AG10803 (cell line): ENCODE measurements around the gene GHR.

Source experiments
- DNase-seq: peaks from one replicate; pipeline ENCODE4 v3.0.0; 2010; ENCODE audit warnings: low read depth
- H3K4me3 ChIP-seq: 2 replicates; pipeline ENCODE4 v1.5.1; 2011; ENCODE audit warnings: mild to moderate bottlenecking, low read length, control low read depth
- CTCF ChIP-seq: conservative IDR thresholded peaks from 2 replicates; pipeline ENCODE4 v1.5.1; 2011; ENCODE audit warnings: mild to moderate bottlenecking, low read length, control low read depth, inconsistent platforms

GHR gene

GRCh38 chr5:42642006-42642405 is 218.8 kb downstream of the GHR start:
- no peak for TF ChIP-seq CTCF
- no peak for DNase-seq
- no peak overlapping the region for H3K4me3 ChIP-seq

DNA sequence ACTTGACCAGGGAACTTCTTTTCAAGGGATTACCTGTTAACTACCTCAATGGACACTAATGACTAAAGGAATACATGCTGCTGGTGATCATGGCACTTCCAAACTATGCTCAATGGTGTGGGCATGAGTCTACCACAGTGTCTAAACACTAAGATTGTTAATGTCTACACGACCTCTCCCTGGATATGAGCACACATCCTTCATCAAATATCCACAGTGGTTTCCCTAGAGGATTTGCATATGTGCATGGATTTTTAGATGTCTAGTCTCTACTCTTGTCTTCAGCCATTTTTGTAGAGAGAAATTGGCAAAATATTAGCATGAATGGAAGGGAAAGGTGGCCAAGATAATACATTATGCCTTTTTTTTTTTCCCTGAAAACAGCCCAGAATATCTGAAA is 220.1 kb downstream of the GHR start:
- H3K4me3 ChIP-seq = no peak overlapping the region
- no peak for TF ChIP-seq CTCF
- no peak for DNase-seq

GRCh38 chr5:42645138-42645537 is 221.9 kb downstream of the GHR start:
- TF ChIP-seq CTCF = no peak
- H3K4me3 ChIP-seq = no peak overlapping the region
- no peak for DNase-seq

DNA sequence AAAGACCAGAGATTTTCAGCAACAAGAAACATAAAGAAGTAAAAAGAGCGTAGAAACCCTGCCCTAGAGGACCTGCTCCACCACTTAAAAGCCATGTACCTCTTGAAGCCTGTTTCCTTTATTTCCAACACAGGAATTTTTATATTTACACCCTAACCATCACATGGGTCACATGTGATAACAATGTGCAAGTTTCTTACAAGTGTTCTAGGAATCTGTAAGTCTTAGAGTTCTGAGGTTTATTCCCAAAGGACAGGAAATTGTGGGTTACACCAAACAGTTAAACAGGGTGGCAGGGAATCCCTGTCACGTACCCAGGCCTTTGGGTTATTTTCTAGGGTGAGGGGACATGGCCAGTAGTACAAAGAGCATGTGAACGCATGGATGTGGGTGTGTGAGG is 224.8 kb downstream of the GHR start:
- TF ChIP-seq CTCF = no peak
- DNase-seq = no peak
- H3K4me3 ChIP-seq = no peak overlapping the region

DNA sequence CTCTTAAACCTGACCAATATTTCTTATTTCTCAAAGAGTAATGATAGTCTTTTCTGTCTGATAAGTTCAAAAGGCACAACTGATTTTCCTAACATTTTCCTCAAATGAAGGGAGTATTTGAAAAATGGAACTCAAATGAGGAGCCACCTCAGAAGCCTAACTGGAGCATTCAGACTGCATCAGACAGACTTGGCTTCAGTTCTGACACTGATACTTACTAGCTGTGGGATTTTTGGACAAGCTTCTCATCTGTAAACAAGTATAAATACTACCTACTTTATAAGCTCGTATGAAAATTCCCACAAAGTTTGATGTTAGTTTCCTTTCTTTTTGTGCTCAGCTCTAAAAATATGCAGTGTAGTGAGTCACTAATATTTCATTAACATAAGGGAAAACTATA is 225.7 kb downstream of the GHR start:
- DNase-seq = no peak
- H3K4me3 ChIP-seq = no peak overlapping the region
- no peak for TF ChIP-seq CTCF

GRCh38 chr5:42650084-42650483 is 226.8 kb downstream of the GHR start:
- no peak for DNase-seq
- no peak overlapping the region for H3K4me3 ChIP-seq
- no peak for TF ChIP-seq CTCF

DNA sequence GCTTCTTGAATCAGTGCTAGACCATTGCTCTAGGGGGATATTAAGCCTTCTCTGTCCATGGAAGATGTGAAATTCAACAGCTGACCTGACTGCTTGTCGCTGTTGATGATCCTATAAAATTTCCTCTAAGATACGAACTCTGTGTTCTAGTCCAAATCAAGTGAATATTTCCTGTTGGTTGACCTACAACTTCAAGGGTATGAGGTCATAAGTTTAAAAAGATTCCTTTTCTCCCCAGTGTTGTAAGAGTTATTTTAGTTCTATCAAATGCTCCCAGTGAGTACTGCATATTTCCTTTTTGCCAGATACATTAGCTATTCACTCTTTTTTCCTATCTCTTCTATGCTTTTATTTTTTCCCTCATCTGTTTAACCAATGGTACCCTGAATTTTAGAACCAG is 230.5 kb downstream of the GHR start:
- TF ChIP-seq CTCF = no peak
- DNase-seq = no peak
- H3K4me3 ChIP-seq = no peak overlapping the region
